Tibial nerve (tissue), 3 donors: ENCODE results near the gene CKM.

Experiments used
- POLR2A ChIP-seq, 2 donors: fragments of 450-650 bp; IDR thresholded peaks; one replicate each; pipeline ENCODE4 v1.6.1; 2017; ENCODE audit warnings: antibody characterized with exemption in 2 of 2, mild to moderate bottlenecking in 2 of 2, moderate library complexity in 2 of 2
- TF ChIP-seq, protein P1 (sequence below), 5 experiments: fragments of 200-600 bp in 3 of 5; fragments of 450-650 bp in 2 of 5; sonication (generic) in 3 of 5; IDR thresholded peaks; one replicate each; pipeline ENCODE4 v1.5.1; 2016 to 2019; ENCODE audit warnings: antibody characterized with exemption in 5 of 5, mild to moderate bottlenecking in 3 of 5, moderate library complexity in 2 of 5

DNA sequence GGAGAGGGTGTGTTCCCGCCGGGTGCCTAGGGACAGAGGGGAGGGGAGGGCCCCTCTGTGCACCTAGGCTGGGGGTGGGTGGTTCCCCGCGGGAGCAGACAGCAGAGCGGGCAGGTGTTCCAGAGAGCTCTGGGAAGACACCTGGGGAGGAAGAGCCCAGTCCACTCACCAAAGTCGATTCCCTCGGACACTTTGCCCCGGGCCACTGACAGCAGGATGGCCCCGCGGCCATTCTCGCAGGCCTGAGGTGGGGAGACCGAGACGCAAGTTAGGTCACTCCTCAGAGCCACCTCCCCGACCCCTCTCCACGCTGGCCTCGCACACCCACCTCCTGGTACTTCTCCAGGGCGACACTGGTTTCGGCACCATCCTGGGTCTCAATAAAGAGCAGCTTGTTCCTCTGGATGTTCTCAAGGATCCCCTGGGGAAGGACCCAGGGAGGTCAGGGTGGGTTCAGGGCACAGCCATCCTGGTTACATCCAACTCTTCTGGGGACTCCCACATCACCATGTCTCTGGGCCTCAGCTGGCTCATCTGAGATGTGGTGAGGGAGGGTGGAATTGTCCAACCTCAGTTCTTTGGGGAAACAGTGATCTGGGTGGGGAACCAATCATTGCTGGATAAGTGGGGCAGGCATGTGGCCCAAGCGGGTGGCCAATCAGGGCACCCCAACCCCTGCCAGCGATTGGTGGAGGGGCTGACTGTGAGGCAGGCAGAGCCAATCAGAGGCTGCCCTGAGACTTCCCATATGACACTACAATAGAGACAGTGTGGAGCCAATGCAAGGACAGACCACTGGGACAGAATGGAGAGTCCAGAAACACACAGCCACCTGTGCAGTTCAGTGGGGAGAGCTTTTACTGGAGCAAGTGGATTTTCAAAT, 30.5 kb upstream of the CKM start:
- no peak for TF ChIP-seq POLR2A (IDR thresholded peaks at IDR 0.05)
- TF ChIP-seq, protein P1, sequence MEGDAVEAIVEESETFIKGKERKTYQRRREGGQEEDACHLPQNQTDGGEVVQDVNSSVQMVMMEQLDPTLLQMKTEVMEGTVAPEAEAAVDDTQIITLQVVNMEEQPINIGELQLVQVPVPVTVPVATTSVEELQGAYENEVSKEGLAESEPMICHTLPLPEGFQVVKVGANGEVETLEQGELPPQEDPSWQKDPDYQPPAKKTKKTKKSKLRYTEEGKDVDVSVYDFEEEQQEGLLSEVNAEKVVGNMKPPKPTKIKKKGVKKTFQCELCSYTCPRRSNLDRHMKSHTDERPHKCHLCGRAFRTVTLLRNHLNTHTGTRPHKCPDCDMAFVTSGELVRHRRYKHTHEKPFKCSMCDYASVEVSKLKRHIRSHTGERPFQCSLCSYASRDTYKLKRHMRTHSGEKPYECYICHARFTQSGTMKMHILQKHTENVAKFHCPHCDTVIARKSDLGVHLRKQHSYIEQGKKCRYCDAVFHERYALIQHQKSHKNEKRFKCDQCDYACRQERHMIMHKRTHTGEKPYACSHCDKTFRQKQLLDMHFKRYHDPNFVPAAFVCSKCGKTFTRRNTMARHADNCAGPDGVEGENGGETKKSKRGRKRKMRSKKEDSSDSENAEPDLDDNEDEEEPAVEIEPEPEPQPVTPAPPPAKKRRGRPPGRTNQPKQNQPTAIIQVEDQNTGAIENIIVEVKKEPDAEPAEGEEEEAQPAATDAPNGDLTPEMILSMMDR (IDR thresholded peaks at IDR 0.05), result no peak
